ENCODE results near the gene RBM45.

The RBM45 gene

DNA sequence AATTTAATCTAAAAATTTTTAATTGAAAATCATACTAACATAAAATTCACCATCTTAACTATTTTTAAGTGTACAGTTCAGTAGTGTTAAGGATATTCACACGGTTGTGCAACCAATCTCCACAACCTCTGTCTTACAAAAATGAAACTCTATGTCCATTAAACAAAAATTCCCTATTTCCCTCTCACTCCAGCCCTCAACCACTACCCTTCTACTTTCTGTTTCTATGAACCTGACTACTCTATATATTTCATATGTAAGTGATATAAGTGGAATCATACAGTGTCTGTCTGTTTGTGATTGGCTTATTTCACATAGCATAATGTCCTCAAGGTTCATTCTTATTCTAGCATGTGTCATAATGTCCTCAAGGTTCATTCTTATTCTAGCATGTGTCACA, 47.7 kb downstream of the RBM45 start:
- no peak for DNase-seq (ENCODE audit: low spot score)

DNA sequence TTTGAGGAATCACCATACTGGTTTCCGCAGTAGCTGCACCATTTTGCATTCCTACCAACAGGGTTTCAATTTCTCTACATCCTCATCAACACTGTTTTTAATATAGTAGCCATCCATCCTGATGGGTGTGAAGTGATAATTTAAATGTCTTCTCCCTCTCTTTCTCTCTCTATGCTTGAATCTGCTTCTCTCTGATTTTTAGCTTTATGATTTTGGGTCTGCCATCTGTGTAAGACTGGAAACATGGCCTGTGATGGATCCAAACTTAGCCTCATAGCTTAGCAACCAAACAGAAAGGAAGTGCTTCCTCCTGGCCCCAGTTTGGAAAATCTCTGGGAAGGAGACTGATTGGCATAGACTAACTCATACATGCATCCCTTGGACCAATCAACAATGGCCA, 48.4 kb downstream of the RBM45 start:
- no peak for DNase-seq (ENCODE audit: low spot score)

DNA sequence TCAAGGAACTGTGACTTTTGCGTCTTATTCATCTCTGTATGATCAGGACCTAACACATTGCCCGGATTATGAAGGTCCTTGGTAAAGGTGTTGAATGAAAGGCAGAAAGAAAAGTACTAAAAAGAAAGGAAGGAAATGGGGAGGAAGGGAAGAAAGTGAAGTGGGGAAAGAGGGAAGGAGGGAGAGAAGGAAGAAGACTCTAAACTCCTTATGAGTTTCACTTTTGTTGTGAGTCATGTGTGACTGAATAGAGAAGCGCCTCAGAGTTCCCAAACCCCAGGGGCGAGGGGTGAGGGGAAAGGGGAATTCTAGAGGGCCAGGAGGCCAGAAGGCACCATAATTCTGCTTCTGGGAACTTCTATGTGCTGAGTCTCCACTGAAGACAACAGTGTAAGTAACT, 51.2 kb downstream of the RBM45 start:
- no peak for DNase-seq (ENCODE audit: low spot score)

DNA sequence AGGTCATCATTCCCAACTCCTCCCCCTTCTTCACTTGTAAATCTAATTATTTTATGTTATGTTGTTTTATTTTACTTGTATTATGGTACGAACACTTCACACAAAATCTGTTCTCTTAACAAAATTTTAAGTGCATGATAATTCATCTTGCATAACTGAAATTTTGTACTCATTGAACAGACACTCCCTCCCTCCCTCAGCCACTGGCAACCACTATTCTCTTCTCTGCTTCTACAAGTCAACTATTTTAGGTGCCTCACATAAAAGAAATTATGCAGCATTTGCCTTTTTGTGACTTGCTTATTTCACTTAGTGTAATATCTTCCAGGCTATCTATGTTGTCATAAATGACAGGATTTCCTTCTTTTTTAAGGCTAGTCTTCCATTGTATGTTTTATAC, 51.7 kb downstream of the RBM45 start:
- DNase-seq (ENCODE audit: low spot score) = no peak

DNA sequence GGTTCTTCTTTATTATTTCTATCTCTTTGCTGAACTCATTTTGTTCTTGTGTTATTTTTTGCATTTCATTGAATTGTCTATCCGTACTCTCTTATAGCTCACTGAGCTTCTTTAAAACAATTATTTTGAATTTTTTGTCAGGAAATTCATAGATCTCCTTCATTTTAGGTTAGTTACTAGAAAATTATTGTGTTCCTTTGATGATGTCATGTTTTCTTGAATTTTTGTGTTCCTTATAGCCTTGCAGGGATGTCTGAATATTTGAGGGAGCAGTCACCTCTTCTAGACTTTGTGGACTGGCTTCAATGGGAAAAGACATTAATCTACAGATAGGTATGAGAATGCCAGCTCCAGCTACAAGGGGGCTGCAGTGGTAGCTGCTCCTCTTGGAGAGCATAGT, 61.4 kb downstream of the RBM45 start:
- no peak for DNase-seq (ENCODE audit: low spot score)

DNA sequence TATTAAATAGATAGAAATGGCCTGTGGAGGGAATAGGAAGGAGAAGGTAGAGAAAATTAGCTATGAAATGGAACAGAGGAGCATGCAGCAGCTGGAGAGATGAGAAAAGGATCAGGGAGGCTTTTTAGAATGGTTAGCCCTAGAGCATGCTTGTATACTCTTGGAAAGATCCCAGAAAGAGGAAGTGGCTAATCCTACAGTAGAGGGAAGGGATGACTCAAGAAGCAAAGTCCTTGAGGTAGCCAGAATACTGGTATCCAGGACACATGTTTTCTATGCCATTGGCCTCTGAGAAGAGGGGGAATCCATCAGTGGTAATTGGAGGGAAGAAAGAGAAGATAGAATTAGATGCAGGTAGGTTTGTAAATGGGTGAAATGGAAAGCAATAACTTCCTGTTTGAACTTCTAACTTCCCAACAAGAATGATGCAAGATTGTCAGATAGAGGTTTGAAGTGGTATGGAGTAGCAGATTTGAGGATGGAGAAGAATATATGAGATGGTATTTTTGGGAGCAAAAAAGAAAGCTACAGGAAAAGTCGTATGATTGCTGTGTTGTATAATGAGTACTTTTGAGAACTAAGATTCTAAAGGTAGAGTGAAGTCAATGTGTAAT, 64.9 kb downstream of the RBM45 start:
- no peak for DNase-seq (ENCODE audit: low spot score)
